Measurements from ENCODE around the gene CTRB2.

CTRB2 gene

GRCh38 chr16:75251280-75252048, 44.5 kb upstream of the CTRB2 start, which contains the start of gene BCAR1:
Gene BCAR1, minus strand, starts transcription at chr16:75251624. Its CDS starts 142 bp downstream, at chr16:75251482.
- TF ChIP-seq CTCF (IDR thresholded peaks at IDR 0.05; ENCODE audit: insufficient read depth, low read length, missing control alignments), result no peak
- peak within 1 kb of the TSS; percentile 84 for H3K4me3 ChIP-seq (ENCODE audit: low read depth, low read length)
- peak; percentile 71 for DNase-seq (ENCODE audit: low read depth, low spot score)
- ChIA-PET CTCF (interaction anchor here (0.9 to 2.4 kb wide), 2 partner anchors 18 to 127 kb away, joined by 3 to 15 read pairs; no protein-coding TSS in a partner anchor), POLR2A (interaction anchor here (0.9 to 1.9 kb wide), 5 partner anchors 11 to 130 kb away, joined by 3 to 9 read pairs (median 3); no protein-coding TSS in a partner anchor)

GRCh38 chr16:75250809-75251279, 43.9 kb upstream of the CTRB2 start:
- ChIA-PET CTCF (interaction anchor here (0.6 to 2.4 kb wide), 8 partner anchors 9 to 153 kb away, joined by 3 to 15 read pairs (median 5); no protein-coding TSS in a partner anchor), POLR2A (interaction anchor here (0.6 to 1.1 kb wide), 5 partner anchors 16 to 267 kb away, joined by 3 to 4 read pairs (median 3); partner anchors contain the start of gene CFDP1)
- no peak for TF ChIP-seq CTCF (IDR thresholded peaks at IDR 0.05; ENCODE audit: insufficient read depth, low read length, missing control alignments)
- H3K4me3 ChIP-seq (ENCODE audit: low read depth, low read length), result peak overlapping the region; percentile 84
- DNase-seq (ENCODE audit: low read depth, low spot score), result no peak

- peak overlapping the region; percentile 84 for H3K4me3 ChIP-seq (ENCODE audit: low read depth, low read length)
- POLR2A ChIA-PET, result interaction anchor here (0.5 to 1.1 kb wide), 7 partner anchors 11 to 268 kb away, joined by 3 to 4 read pairs (median 3); partner anchors contain the start of gene CFDP1
- DNase-seq (ENCODE audit: low read depth, low spot score), result no peak
- CTCF ChIA-PET, result interaction anchor here (0.6 to 2.4 kb wide), 9 partner anchors 10 to 215 kb away, joined by 3 to 15 read pairs (median 5); partner anchors contain the start of gene TMEM170A
- no peak for TF ChIP-seq CTCF (IDR thresholded peaks at IDR 0.05; ENCODE audit: insufficient read depth, low read length, missing control alignments)
Observed at GRCh38 chr16:75250089-75250808, 43.3 kb upstream of the CTRB2 start.

- TF ChIP-seq CTCF (IDR thresholded peaks at IDR 0.05; ENCODE audit: insufficient read depth, low read length, missing control alignments), result no peak
- CTCF ChIA-PET, result interaction anchor here (1.6 to 2.4 kb wide), 6 partner anchors 10 to 215 kb away, joined by 4 to 15 read pairs (median 5); partner anchors contain the start of gene TMEM170A
Observed at GRCh38 chr16:75249441-75249840, 42.5 kb upstream of the CTRB2 start.

GRCh38 chr16:75248536-75249380, 41.8 kb upstream of the CTRB2 start:
- peak overlapping the region; percentile 84 for H3K4me3 ChIP-seq (ENCODE audit: low read depth, low read length)
- no peak for TF ChIP-seq CTCF (IDR thresholded peaks at IDR 0.05; ENCODE audit: insufficient read depth, low read length, missing control alignments)

More at GRCh38 chr16:75249441-75249840, 42.5 kb upstream of the CTRB2 start:
- no peak for DNase-seq (ENCODE audit: low read depth, low spot score)
- peak overlapping the region; percentile 84 for H3K4me3 ChIP-seq (ENCODE audit: low read depth, low read length)
- POLR2A ChIA-PET, result interaction anchor here (0.5 to 0.8 kb wide), 2 partner anchors 10 to 136 kb away, joined by 3 read pairs; no protein-coding TSS in a partner anchor

More at GRCh38 chr16:75248536-75249380, 41.8 kb upstream of the CTRB2 start:
- ChIA-PET POLR2A (no interaction called here), CTCF (interaction anchor here (0.9 to 2.4 kb wide), 7 partner anchors 9 to 216 kb away, joined by 4 to 15 read pairs (median 5); partner anchors contain the start of gene TMEM170A)
- DNase-seq (ENCODE audit: low read depth, low spot score), result no peak
